HUES6 (cell line): ENCODE measurements around the gene SIGLECL1.
"Not testable (repeated sequence)": the region's sequence is repeated elsewhere in the genome, so short reads cannot be mapped to it uniquely, and the experiment has no call there.

Source experiments
- H3K27ac ChIP-seq: 2 replicates; pipeline ENCODE4 v1.7.0; 2013; ENCODE audit warnings: low read depth, mild to moderate bottlenecking, low read length, inconsistent platforms
- H3K27me3 ChIP-seq: 2 replicates; pipeline ENCODE4 v1.6.1; 2013; ENCODE audit warnings: low read length; ENCODE audit not compliant: control insufficient read depth, insufficient read depth
- H3K36me3 ChIP-seq: 2 replicates; pipeline ENCODE4 v1.6.1; 2013; ENCODE audit warnings: low read length; ENCODE audit not compliant: control insufficient read depth, insufficient read depth
- H3K4me1 ChIP-seq: 2 replicates; pipeline ENCODE4 v1.6.1; 2013; ENCODE audit warnings: low read length; ENCODE audit not compliant: control insufficient read depth, insufficient read depth
- H3K4me3 ChIP-seq: 2 replicates; pipeline ENCODE4 v1.5.1; 2013; ENCODE audit warnings: low read depth, low read length
- H3K9ac ChIP-seq: one replicate; pipeline ENCODE4 v1.6.1; 2013; ENCODE audit warnings: mild to moderate bottlenecking, low read length
- H3K9me3 ChIP-seq: 2 replicates; pipeline ENCODE4 v1.6.1; 2013; ENCODE audit warnings: low read depth, low read length; ENCODE audit not compliant: control insufficient read depth, insufficient read depth

SIGLECL1 gene

GRCh38 chr19:51250786-51251467 is at the start of gene SIGLECL1:
Gene SIGLECL1, plus strand, starts transcription at chr19:51251080. Its CDS starts 12,993 bp downstream, at chr19:51264073.
- H3K27me3 ChIP-seq = no peaks in the 10 kb centered on the region
- H3K4me3 ChIP-seq = no peak within 1 kb of the TSS
- H3K27ac ChIP-seq = no peak within 1 kb of the TSS
- H3K4me1 ChIP-seq = no peaks in the 10 kb centered on the region
- H3K9ac ChIP-seq = no peak within 1 kb of the TSS
- peaks cover 5% of the 10 kb centered on the region; the same call in 1 of the 2 replicates for H3K9me3 ChIP-seq
- H3K36me3 ChIP-seq = no peaks in the 10 kb centered on the region

- H3K4me1 ChIP-seq = no peaks in the 10 kb centered on the region
- H3K9ac ChIP-seq = no peak overlapping the region
- no peaks in the 10 kb centered on the region for H3K9me3 ChIP-seq
- no peak overlapping the region for H3K4me3 ChIP-seq
- peaks cover 14% of the 10 kb centered on the region for H3K27me3 ChIP-seq
- no peaks in the 10 kb centered on the region for H3K36me3 ChIP-seq
- no peak overlapping the region for H3K27ac ChIP-seq
Observed at GRCh38 chr19:51201712-51202111, 49.2 kb upstream of the SIGLECL1 start.

GRCh38 chr19:51203916-51204315 is 47.0 kb upstream of the SIGLECL1 start:
- Histone ChIP-seq H3K9ac (no peak overlapping the region), H3K4me3 (no peak overlapping the region), H3K36me3 (no peaks in the 10 kb centered on the region), H3K9me3 (no peaks in the 10 kb centered on the region), H3K27ac (no peak overlapping the region), H3K4me1 (no peaks in the 10 kb centered on the region), H3K27me3 (peaks cover 14% of the 10 kb centered on the region)

- Histone ChIP-seq H3K27ac (no peak overlapping the region), H3K36me3 (no peaks in the 10 kb centered on the region), H3K27me3 (peaks cover 14% of the 10 kb centered on the region), H3K4me1 (no peaks in the 10 kb centered on the region), H3K9ac (no peak overlapping the region), H3K4me3 (no peak overlapping the region), H3K9me3 (no peaks in the 10 kb centered on the region)
Observed at GRCh38 chr19:51204321-51204720, 46.6 kb upstream of the SIGLECL1 start.

- Histone ChIP-seq H3K27ac (no peak overlapping the region), H3K9ac (no peak overlapping the region), H3K9me3 (no peaks in the 10 kb centered on the region), H3K27me3 (no peaks in the 10 kb centered on the region), H3K36me3 (no peaks in the 10 kb centered on the region), H3K4me3 (no peak overlapping the region), H3K4me1 (no peaks in the 10 kb centered on the region)
Observed at GRCh38 chr19:51207747-51208146, 43.1 kb upstream of the SIGLECL1 start.

GRCh38 chr19:51210191-51210784 is 40.6 kb upstream of the SIGLECL1 start:
- Histone ChIP-seq H3K9me3 (peaks cover 6% of the 10 kb centered on the region; the same call in 1 of the 2 replicates), H3K4me1 (no peaks in the 10 kb centered on the region), H3K9ac (no peak overlapping the region), H3K4me3 (no peak overlapping the region), H3K36me3 (no peaks in the 10 kb centered on the region), H3K27me3 (no peaks in the 10 kb centered on the region), H3K27ac (no peak overlapping the region)

GRCh38 chr19:51210874-51211361 is 40.0 kb upstream of the SIGLECL1 start:
- H3K27ac ChIP-seq, H3K36me3 ChIP-seq, H3K27me3 ChIP-seq, H3K4me3 ChIP-seq, H3K9me3 ChIP-seq, H3K9ac ChIP-seq, H3K4me1 ChIP-seq: not testable (repeated sequence)

- Histone ChIP-seq H3K27ac (no peak overlapping the region), H3K9me3 (peaks cover 7% of the 10 kb centered on the region; the same call in 1 of the 2 replicates), H3K4me1 (no peaks in the 10 kb centered on the region), H3K9ac (no peak overlapping the region), H3K36me3 (no peaks in the 10 kb centered on the region), H3K27me3 (no peaks in the 10 kb centered on the region), H3K4me3 (no peak overlapping the region)
Observed at GRCh38 chr19:51211833-51212232, 39.0 kb upstream of the SIGLECL1 start.

GRCh38 chr19:51219307-51219706 is 31.6 kb upstream of the SIGLECL1 start:
- no peak overlapping the region for H3K9ac ChIP-seq
- peaks cover 7% of the 10 kb centered on the region; the same call in 1 of the 2 replicates for H3K9me3 ChIP-seq
- no peaks in the 10 kb centered on the region for H3K36me3 ChIP-seq
- H3K4me3 ChIP-seq = no peak overlapping the region
- H3K27ac ChIP-seq = no peak overlapping the region
- no peaks in the 10 kb centered on the region for H3K27me3 ChIP-seq
- H3K4me1 ChIP-seq = no peaks in the 10 kb centered on the region

- H3K9me3 ChIP-seq = peaks cover 4% of the 10 kb centered on the region; the same call in 1 of the 2 replicates
- H3K4me3 ChIP-seq = no peak overlapping the region
- H3K9ac ChIP-seq = no peak overlapping the region
- no peaks in the 10 kb centered on the region for H3K36me3 ChIP-seq
- no peaks in the 10 kb centered on the region for H3K4me1 ChIP-seq
- no peak overlapping the region for H3K27ac ChIP-seq
- H3K27me3 ChIP-seq = no peaks in the 10 kb centered on the region
Observed at GRCh38 chr19:51219971-51220370, 30.9 kb upstream of the SIGLECL1 start.

- H3K27ac ChIP-seq = no peak overlapping the region
- no peaks in the 10 kb centered on the region for H3K27me3 ChIP-seq
- H3K9ac ChIP-seq = no peak overlapping the region
- no peak overlapping the region for H3K4me3 ChIP-seq
- no peaks in the 10 kb centered on the region for H3K9me3 ChIP-seq
- no peaks in the 10 kb centered on the region for H3K36me3 ChIP-seq
- H3K4me1 ChIP-seq = no peaks in the 10 kb centered on the region
Observed at GRCh38 chr19:51220996-51221395, 29.9 kb upstream of the SIGLECL1 start.
